ENCODE data around the gene CDC26. TPM values are rescaled to one million over a fixed set of nuclear protein-coding genes. Genes with fewer than 3 reads are reported as not detected.

Gene CDC26
- total and polyA plus RNA-seq, 4 donors: 19.0 to 41.8 (median 23.8) TPM

- no peak for TF ChIP-seq CTCF (IDR thresholded peaks at IDR 0.05; ENCODE audit: control extremely low read depth, extremely low read depth)
- WGBS, 2 donors: 90 to 91% methylated on average over 4 of the region's 4 CpGs
- Histone ChIP-seq H3K27ac (ENCODE audit: low read depth in 1 of 2, low read length in 1 of 2) (no peak overlapping the region), H3K36me3 (ENCODE audit: control insufficient read depth in 4 of 4, insufficient read depth in 4 of 4, low read length in 4 of 4) (peaks cover 18 to 42% (median 27%) of the 10 kb centered on the region in 4 donors), H3K27me3 (ENCODE audit: control insufficient read depth in 3 of 3, insufficient read depth in 3 of 3, low read length in 2 of 3) (no peaks in the 10 kb centered on the region), H3K4me3 (no peak overlapping the region), H3K4me1 (ENCODE audit: control insufficient read depth in 5 of 5, insufficient read depth in 5 of 5, low read length in 5 of 5) (no peaks in the 10 kb centered on the region), H3K9me3 (ENCODE audit: control insufficient read depth in 4 of 4, insufficient read depth in 3 of 4, low read length in 3 of 4) (no peaks in the 10 kb centered on the region), H3K9ac (ENCODE audit: insufficient read depth in 1 of 2, low read length in 2 of 2) (no peak overlapping the region)
- no peak for ATAC-seq (ENCODE audit: insufficient read depth, low FRiP score)
- no peak for DNase-seq
Observed at GRCh38 chr9:113267911-113268566, 7.3 kb downstream of the CDC26 start.

- no peak for TF ChIP-seq CTCF (IDR thresholded peaks at IDR 0.05; ENCODE audit: control extremely low read depth, extremely low read depth)
- no peak overlapping the region for H3K9ac ChIP-seq (ENCODE audit: insufficient read depth in 1 of 2, low read length in 2 of 2)
- no peak for DNase-seq
- H3K27ac ChIP-seq (ENCODE audit: low read depth in 1 of 2, low read length in 1 of 2): no peak overlapping the region
- no peaks in the 10 kb centered on the region for H3K4me1 ChIP-seq (ENCODE audit: control insufficient read depth in 5 of 5, insufficient read depth in 5 of 5, low read length in 5 of 5)
- no peaks in the 10 kb centered on the region for H3K9me3 ChIP-seq (ENCODE audit: control insufficient read depth in 4 of 4, insufficient read depth in 3 of 4, low read length in 3 of 4)
- ATAC-seq (ENCODE audit: insufficient read depth, low FRiP score): no peak
- 91 to 98% methylated on average over 3 of the region's 3 CpGs for WGBS, 2 donors
- peaks cover 14 to 28% (median 17%) of the 10 kb centered on the region in 4 donors for H3K36me3 ChIP-seq (ENCODE audit: control insufficient read depth in 4 of 4, insufficient read depth in 4 of 4, low read length in 4 of 4)
- no peaks in the 10 kb centered on the region for H3K27me3 ChIP-seq (ENCODE audit: control insufficient read depth in 3 of 3, insufficient read depth in 3 of 3, low read length in 2 of 3)
- no peak overlapping the region for H3K4me3 ChIP-seq
Observed at GRCh38 chr9:113266174-113266573, 9.2 kb downstream of the CDC26 start.

GRCh38 chr9:113261917-113262671 lies 13.3 kb downstream of the CDC26 start:
- no peaks in the 10 kb centered on the region for H3K27me3 ChIP-seq (ENCODE audit: control insufficient read depth in 3 of 3, insufficient read depth in 3 of 3, low read length in 2 of 3)
- peaks cover 0 to 3% (median 0%) of the 10 kb centered on the region in 5 donors for H3K4me1 ChIP-seq (ENCODE audit: control insufficient read depth in 5 of 5, insufficient read depth in 5 of 5, low read length in 5 of 5)
- DNase-seq (no peak), ATAC-seq (ENCODE audit: insufficient read depth, low FRiP score) (no peak)
- H3K4me3 ChIP-seq: no peak overlapping the region
- WGBS, 2 donors: 92 to 93% methylated on average over 1 of the region's 1 CpG
- H3K36me3 ChIP-seq (ENCODE audit: control insufficient read depth in 4 of 4, insufficient read depth in 4 of 4, low read length in 4 of 4): peaks cover 4 to 22% (median 14%) of the 10 kb centered on the region in 4 donors
- no peak overlapping the region for H3K9ac ChIP-seq (ENCODE audit: insufficient read depth in 1 of 2, low read length in 2 of 2)
- TF ChIP-seq CTCF (IDR thresholded peaks at IDR 0.05; ENCODE audit: control extremely low read depth, extremely low read depth): no peak
- H3K9me3 ChIP-seq (ENCODE audit: control insufficient read depth in 4 of 4, insufficient read depth in 3 of 4, low read length in 3 of 4): no peaks in the 10 kb centered on the region
- H3K27ac ChIP-seq (ENCODE audit: low read depth in 1 of 2, low read length in 1 of 2): no peak overlapping the region

Measured in lung (tissue), 12 donors.